PC-3 (cell line): ENCODE results near the gene C11orf54.

Source experiments
- EZH2phosphoT487 ChIP-seq: fragments of 300-600 bp; sonication (generic); IDR thresholded peaks from 2 replicates; pipeline ENCODE4 v1.6.1; 2018; ENCODE audit warnings: mild to moderate bottlenecking, antibody characterized with exemption, low read length, borderline replicate concordance
- TF ChIP-seq, protein P1 (sequence below): fragments of 300-600 bp; sonication (generic); conservative IDR thresholded peaks from 2 replicates; pipeline ENCODE4 v1.5.1; 2017; ENCODE audit warnings: antibody characterized with exemption, low read depth, mild to moderate bottlenecking, low read length

DNA sequence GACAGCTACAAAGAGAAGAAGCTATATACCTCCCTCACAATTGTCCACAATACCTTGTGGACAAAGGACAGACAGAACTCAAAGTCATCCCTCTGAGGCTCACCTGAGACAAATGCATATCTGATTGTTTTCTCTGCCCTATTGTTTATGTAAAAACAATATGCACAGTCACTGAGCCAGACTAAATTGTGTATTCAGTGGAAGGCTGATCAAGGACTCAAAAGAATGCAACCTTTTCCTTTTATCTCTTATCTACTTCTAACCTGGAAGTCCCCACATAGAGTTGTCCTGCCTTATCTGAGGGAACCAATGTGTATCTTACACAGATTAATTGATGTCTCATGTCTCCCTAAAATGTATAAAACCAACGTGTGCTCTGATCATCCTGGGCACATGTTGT is 28.7 kb downstream of the C11orf54 start:
- TF ChIP-seq, protein P1, sequence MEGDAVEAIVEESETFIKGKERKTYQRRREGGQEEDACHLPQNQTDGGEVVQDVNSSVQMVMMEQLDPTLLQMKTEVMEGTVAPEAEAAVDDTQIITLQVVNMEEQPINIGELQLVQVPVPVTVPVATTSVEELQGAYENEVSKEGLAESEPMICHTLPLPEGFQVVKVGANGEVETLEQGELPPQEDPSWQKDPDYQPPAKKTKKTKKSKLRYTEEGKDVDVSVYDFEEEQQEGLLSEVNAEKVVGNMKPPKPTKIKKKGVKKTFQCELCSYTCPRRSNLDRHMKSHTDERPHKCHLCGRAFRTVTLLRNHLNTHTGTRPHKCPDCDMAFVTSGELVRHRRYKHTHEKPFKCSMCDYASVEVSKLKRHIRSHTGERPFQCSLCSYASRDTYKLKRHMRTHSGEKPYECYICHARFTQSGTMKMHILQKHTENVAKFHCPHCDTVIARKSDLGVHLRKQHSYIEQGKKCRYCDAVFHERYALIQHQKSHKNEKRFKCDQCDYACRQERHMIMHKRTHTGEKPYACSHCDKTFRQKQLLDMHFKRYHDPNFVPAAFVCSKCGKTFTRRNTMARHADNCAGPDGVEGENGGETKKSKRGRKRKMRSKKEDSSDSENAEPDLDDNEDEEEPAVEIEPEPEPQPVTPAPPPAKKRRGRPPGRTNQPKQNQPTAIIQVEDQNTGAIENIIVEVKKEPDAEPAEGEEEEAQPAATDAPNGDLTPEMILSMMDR, result no peak
- no peak for TF ChIP-seq EZH2phosphoT487
